ENCODE data around the gene BRD3. TPM values are rescaled to one million over a fixed set of nuclear protein-coding genes. Genes with fewer than 3 reads are reported as not detected.

Gene BRD3
- total and polyA plus RNA-seq, 11 donors = 10.3 to 37.3 (median 27.5) TPM

GRCh38 chr9:134064711-134065110 lies 3.1 kb downstream of the BRD3 start:
- ATAC-seq (no peak), DNase-seq (no peak)
- no peak for TF ChIP-seq POLR2A (IDR thresholded peaks at IDR 0.05)
- no peak for TF ChIP-seq CTCF (IDR thresholded peaks at IDR 0.05)
- peak overlapping the region in 1 of 12 donors; percentile 84 for H3K27ac ChIP-seq
- H3K36me3 ChIP-seq = no peaks in the 10 kb centered on the region
- H3K4me3 ChIP-seq = no peak overlapping the region
- intact Hi-C loops (cut with DNase I) = loop anchor here in 8 of 10 donors (5.0 to 10.0 kb wide), 5 partner anchors 37 to 263 kb away; partner anchors contain the start of genes BRD3OS (in 5 of the 8), WDR5 (in 2 of the 8) and RXRA (in 1 of the 8)
- no peaks in the 10 kb centered on the region for H3K9me3 ChIP-seq
- peaks cover 0 to 78% (median 58%) of the 10 kb centered on the region in 12 donors for H3K4me1 ChIP-seq
- WGBS, 4 donors = 92 to 94% (median 92%) methylated on average over 3 to 7 of the region's 7 CpGs
- H3K27me3 ChIP-seq = no peaks in the 10 kb centered on the region

GRCh38 chr9:134063571-134064450 lies 4.0 kb downstream of the BRD3 start:
- no peaks in the 10 kb centered on the region for H3K27me3 ChIP-seq
- no peak for ATAC-seq
- H3K36me3 ChIP-seq = no peaks in the 10 kb centered on the region
- H3K4me3 ChIP-seq = no peak overlapping the region
- H3K27ac ChIP-seq = no peak overlapping the region
- intact Hi-C loops (cut with DNase I) = loop anchor here in 2 of 10 donors (5.0 to 10.0 kb wide), 2 partner anchors 37 to 71 kb away; partner anchors contain the start of genes BRD3OS (in 1 of the 2) and WDR5 (in 1 of the 2)
- DNase-seq = peak in 1 of 5 donors; percentile 14
- peaks cover 0 to 84% (median 62%) of the 10 kb centered on the region in 12 donors for H3K4me1 ChIP-seq
- H3K9me3 ChIP-seq = no peaks in the 10 kb centered on the region
- no peak for TF ChIP-seq POLR2A (IDR thresholded peaks at IDR 0.05)
- TF ChIP-seq CTCF (IDR thresholded peaks at IDR 0.05) = no peak
- WGBS, 4 donors = 90 to 92% (median 92%) methylated on average over 28 to 29 of the region's 29 CpGs

- DNase-seq (no peak), ATAC-seq (no peak)
- Histone ChIP-seq H3K4me1 (peaks cover 0 to 88% (median 66%) of the 10 kb centered on the region in 12 donors), H3K36me3 (no peaks in the 10 kb centered on the region), H3K27me3 (no peaks in the 10 kb centered on the region), H3K4me3 (peak overlapping the region in 1 of 12 donors; percentile 9), H3K9me3 (no peaks in the 10 kb centered on the region), H3K27ac (no peak overlapping the region)
- intact Hi-C loops (cut with DNase I) = loop anchor here in 2 of 10 donors (5.0 to 10.0 kb wide), 2 partner anchors 36 to 72 kb away; partner anchors contain the start of genes BRD3OS (in 1 of the 2) and WDR5 (in 1 of the 2)
- WGBS, 4 donors = 78 to 92% (median 88%) methylated on average over 11 to 15 of the region's 15 CpGs
- TF ChIP-seq POLR2A (IDR thresholded peaks at IDR 0.05) = no peak
- TF ChIP-seq CTCF (IDR thresholded peaks at IDR 0.05) = no peak
These were observed 4.7 kb downstream of the BRD3 start for GRCh38 chr9:134063088-134063570.

Data from heart left ventricle (tissue), 16 donors.